ENCODE measurements around the gene NMT1. TPM values are rescaled to one million over a fixed set of nuclear protein-coding genes. Genes with fewer than 3 reads are reported as not detected.
A peak's percentile ranks its signal among the peaks of the same experiment; 100 is the strongest.

NMT1 gene
- total and polyA plus RNA-seq, 2 donors = 39.3 to 70.7 TPM

GRCh38 chr17:45020354-45021138 lies 40.6 kb upstream of the NMT1 start:
- peaks cover 15 to 32% of the 10 kb centered on the region in 2 donors for H3K36me3 ChIP-seq (ENCODE audit: control insufficient read depth in 2 of 2, insufficient read depth in 2 of 2, low read length in 1 of 2)
- no peak for DNase-seq (ENCODE audit: low read depth in 6 of 9, low spot score in 9 of 9)
- H3K4me3 ChIP-seq (ENCODE audit: low read length in 2 of 2) = no peak overlapping the region
- peaks cover 0 to 4% of the 10 kb centered on the region in 2 donors for H3K9me3 ChIP-seq (ENCODE audit: control insufficient read depth in 2 of 2, insufficient read depth in 1 of 2, low read length in 1 of 2)
- H3K4me1 ChIP-seq (ENCODE audit: control insufficient read depth in 2 of 2, insufficient read depth in 2 of 2, low read length in 2 of 2) = peaks cover 21 to 22% of the 10 kb centered on the region in 2 donors
- no peak overlapping the region for H3K27ac ChIP-seq (ENCODE audit: low read depth in 1 of 2, low read length in 1 of 2)
- H3K27me3 ChIP-seq (ENCODE audit: control insufficient read depth in 2 of 2, insufficient read depth in 1 of 2, low read length in 1 of 2) = peaks cover 38 to 67% of the 10 kb centered on the region in 2 donors
- 28% methylated on average over 17 of the region's 17 CpGs for WGBS

- Histone ChIP-seq H3K36me3 (ENCODE audit: control insufficient read depth in 2 of 2, insufficient read depth in 2 of 2, low read length in 1 of 2) (peaks cover 18 to 37% of the 10 kb centered on the region in 2 donors), H3K27me3 (ENCODE audit: control insufficient read depth in 2 of 2, insufficient read depth in 1 of 2, low read length in 1 of 2) (peaks cover 38 to 57% of the 10 kb centered on the region in 2 donors), H3K9me3 (ENCODE audit: control insufficient read depth in 2 of 2, insufficient read depth in 1 of 2, low read length in 1 of 2) (peaks cover 0 to 4% of the 10 kb centered on the region in 2 donors), H3K27ac (ENCODE audit: low read depth in 1 of 2, low read length in 1 of 2) (no peak overlapping the region), H3K4me1 (ENCODE audit: control insufficient read depth in 2 of 2, insufficient read depth in 2 of 2, low read length in 2 of 2) (peaks cover 21 to 22% of the 10 kb centered on the region in 2 donors), H3K4me3 (ENCODE audit: low read length in 2 of 2) (peak overlapping the region in 1 of 2 donors; percentile 48)
- WGBS = 7% methylated on average over 57 of the region's 57 CpGs
- DNase-seq (ENCODE audit: low read depth in 6 of 9, low spot score in 9 of 9) = peak in 8 of 9 donors; percentile 11 to 70 (median 39)
Observed at GRCh38 chr17:45021607-45022287, 39.4 kb upstream of the NMT1 start.

- H3K27ac ChIP-seq (ENCODE audit: low read depth in 1 of 2, low read length in 1 of 2) = no peak overlapping the region
- peaks cover 38 to 52% of the 10 kb centered on the region in 2 donors for H3K27me3 ChIP-seq (ENCODE audit: control insufficient read depth in 2 of 2, insufficient read depth in 1 of 2, low read length in 1 of 2)
- 85% methylated on average over 8 of the region's 8 CpGs for WGBS
- H3K4me3 ChIP-seq (ENCODE audit: low read length in 2 of 2) = peak overlapping the region in 1 of 2 donors; percentile 48
- peaks cover 22 to 41% of the 10 kb centered on the region in 2 donors for H3K36me3 ChIP-seq (ENCODE audit: control insufficient read depth in 2 of 2, insufficient read depth in 2 of 2, low read length in 1 of 2)
- no peak for DNase-seq (ENCODE audit: low read depth in 6 of 9, low spot score in 9 of 9)
- peaks cover 0 to 4% of the 10 kb centered on the region in 2 donors for H3K9me3 ChIP-seq (ENCODE audit: control insufficient read depth in 2 of 2, insufficient read depth in 1 of 2, low read length in 1 of 2)
- peaks cover 21 to 22% of the 10 kb centered on the region in 2 donors for H3K4me1 ChIP-seq (ENCODE audit: control insufficient read depth in 2 of 2, insufficient read depth in 2 of 2, low read length in 2 of 2)
Observed at GRCh38 chr17:45022288-45022648, 38.8 kb upstream of the NMT1 start.

GRCh38 chr17:45022655-45023339 lies 38.3 kb upstream of the NMT1 start:
- DNase-seq (ENCODE audit: low read depth in 6 of 9, low spot score in 9 of 9) = no peak
- Histone ChIP-seq H3K27me3 (ENCODE audit: control insufficient read depth in 2 of 2, insufficient read depth in 1 of 2, low read length in 1 of 2) (peaks cover 38 to 46% of the 10 kb centered on the region in 2 donors), H3K4me1 (ENCODE audit: control insufficient read depth in 2 of 2, insufficient read depth in 2 of 2, low read length in 2 of 2) (peaks cover 21 to 22% of the 10 kb centered on the region in 2 donors), H3K9me3 (ENCODE audit: control insufficient read depth in 2 of 2, insufficient read depth in 1 of 2, low read length in 1 of 2) (peaks cover 0 to 4% of the 10 kb centered on the region in 2 donors), H3K36me3 (ENCODE audit: control insufficient read depth in 2 of 2, insufficient read depth in 2 of 2, low read length in 1 of 2) (peaks cover 24 to 45% of the 10 kb centered on the region in 2 donors), H3K4me3 (ENCODE audit: low read length in 2 of 2) (no peak overlapping the region), H3K27ac (ENCODE audit: low read depth in 1 of 2, low read length in 1 of 2) (no peak overlapping the region)
- WGBS = 94% methylated on average over 13 of the region's 13 CpGs

GRCh38 chr17:45029096-45029495 lies 32.0 kb upstream of the NMT1 start:
- no peak for DNase-seq (ENCODE audit: low read depth in 6 of 9, low spot score in 9 of 9)
- no peaks in the 10 kb centered on the region for H3K9me3 ChIP-seq (ENCODE audit: control insufficient read depth in 2 of 2, insufficient read depth in 1 of 2, low read length in 1 of 2)
- H3K27ac ChIP-seq (ENCODE audit: low read depth in 1 of 2, low read length in 1 of 2) = no peak overlapping the region
- H3K27me3 ChIP-seq (ENCODE audit: control insufficient read depth in 2 of 2, insufficient read depth in 1 of 2, low read length in 1 of 2) = no peaks in the 10 kb centered on the region
- WGBS = 95% methylated on average over 7 of the region's 7 CpGs
- H3K4me3 ChIP-seq (ENCODE audit: low read length in 2 of 2) = no peak overlapping the region
- H3K4me1 ChIP-seq (ENCODE audit: control insufficient read depth in 2 of 2, insufficient read depth in 2 of 2, low read length in 2 of 2) = no peaks in the 10 kb centered on the region
- peaks cover 64 to 81% of the 10 kb centered on the region in 2 donors for H3K36me3 ChIP-seq (ENCODE audit: control insufficient read depth in 2 of 2, insufficient read depth in 2 of 2, low read length in 1 of 2)

- Histone ChIP-seq H3K27me3 (ENCODE audit: control insufficient read depth in 2 of 2, insufficient read depth in 1 of 2, low read length in 1 of 2) (no peaks in the 10 kb centered on the region), H3K36me3 (ENCODE audit: control insufficient read depth in 2 of 2, insufficient read depth in 2 of 2, low read length in 1 of 2) (peaks cover 68 to 81% of the 10 kb centered on the region in 2 donors), H3K4me3 (ENCODE audit: low read length in 2 of 2) (no peak overlapping the region), H3K27ac (ENCODE audit: low read depth in 1 of 2, low read length in 1 of 2) (no peak overlapping the region), H3K4me1 (ENCODE audit: control insufficient read depth in 2 of 2, insufficient read depth in 2 of 2, low read length in 2 of 2) (no peaks in the 10 kb centered on the region), H3K9me3 (ENCODE audit: control insufficient read depth in 2 of 2, insufficient read depth in 1 of 2, low read length in 1 of 2) (no peaks in the 10 kb centered on the region)
- DNase-seq (ENCODE audit: low read depth in 6 of 9, low spot score in 9 of 9) = no peak
- 95% methylated on average over 17 of the region's 17 CpGs for WGBS
Observed at GRCh38 chr17:45029758-45030423, 31.2 kb upstream of the NMT1 start.

GRCh38 chr17:45030733-45031132 lies 30.4 kb upstream of the NMT1 start:
- H3K27ac ChIP-seq (ENCODE audit: low read depth in 1 of 2, low read length in 1 of 2) = no peak overlapping the region
- no peak for DNase-seq (ENCODE audit: low read depth in 6 of 9, low spot score in 9 of 9)
- H3K4me1 ChIP-seq (ENCODE audit: control insufficient read depth in 2 of 2, insufficient read depth in 2 of 2, low read length in 2 of 2) = no peaks in the 10 kb centered on the region
- WGBS = 95% methylated on average over 6 of the region's 6 CpGs
- no peaks in the 10 kb centered on the region for H3K9me3 ChIP-seq (ENCODE audit: control insufficient read depth in 2 of 2, insufficient read depth in 1 of 2, low read length in 1 of 2)
- no peak overlapping the region for H3K4me3 ChIP-seq (ENCODE audit: low read length in 2 of 2)
- peaks cover 69 to 77% of the 10 kb centered on the region in 2 donors for H3K36me3 ChIP-seq (ENCODE audit: control insufficient read depth in 2 of 2, insufficient read depth in 2 of 2, low read length in 1 of 2)
- no peaks in the 10 kb centered on the region for H3K27me3 ChIP-seq (ENCODE audit: control insufficient read depth in 2 of 2, insufficient read depth in 1 of 2, low read length in 1 of 2)

- Histone ChIP-seq H3K36me3 (ENCODE audit: control insufficient read depth in 2 of 2, insufficient read depth in 2 of 2, low read length in 1 of 2) (peaks cover 68 to 79% of the 10 kb centered on the region in 2 donors), H3K4me1 (ENCODE audit: control insufficient read depth in 2 of 2, insufficient read depth in 2 of 2, low read length in 2 of 2) (no peaks in the 10 kb centered on the region), H3K4me3 (ENCODE audit: low read length in 2 of 2) (no peak overlapping the region), H3K27me3 (ENCODE audit: control insufficient read depth in 2 of 2, insufficient read depth in 1 of 2, low read length in 1 of 2) (no peaks in the 10 kb centered on the region), H3K9me3 (ENCODE audit: control insufficient read depth in 2 of 2, insufficient read depth in 1 of 2, low read length in 1 of 2) (no peaks in the 10 kb centered on the region), H3K27ac (ENCODE audit: low read depth in 1 of 2, low read length in 1 of 2) (no peak overlapping the region)
- WGBS = 88% methylated on average over 14 of the region's 14 CpGs
- DNase-seq (ENCODE audit: low read depth in 6 of 9, low spot score in 9 of 9) = no peak
Observed at GRCh38 chr17:45031231-45032173, 29.6 kb upstream of the NMT1 start.

All from thymus (tissue), 11 donors.